Measurements from ENCODE around the gene AVPR2.

Gene AVPR2

GRCh38 chrX:153947009-153947769 lies 42.7 kb downstream of the AVPR2 start:
- H3K4me3 ChIP-seq (ENCODE audit: low read length) = no peak overlapping the region
- TF ChIP-seq ZNF274 (IDR thresholded peaks at IDR 0.05; ENCODE audit: low read depth, low read length) = no peak

- TF ChIP-seq ZNF274 (IDR thresholded peaks at IDR 0.05; ENCODE audit: low read depth, low read length) = no peak
- H3K4me3 ChIP-seq (ENCODE audit: low read length) = no peak overlapping the region
Observed at GRCh38 chrX:153948002-153948466, 43.6 kb downstream of the AVPR2 start.

- no peak for TF ChIP-seq ZNF274 (IDR thresholded peaks at IDR 0.05; ENCODE audit: low read depth, low read length)
- no peak overlapping the region for H3K4me3 ChIP-seq (ENCODE audit: low read length)
Observed at GRCh38 chrX:153948847-153949805, 44.7 kb downstream of the AVPR2 start.

GRCh38 chrX:153950127-153950526 lies 45.7 kb downstream of the AVPR2 start:
- TF ChIP-seq ZNF274 (IDR thresholded peaks at IDR 0.05; ENCODE audit: low read depth, low read length) = no peak
- H3K4me3 ChIP-seq (ENCODE audit: low read length) = no peak overlapping the region

GRCh38 chrX:153951683-153952372 lies 47.4 kb downstream of the AVPR2 start:
- H3K4me3 ChIP-seq (ENCODE audit: low read length) = no peak overlapping the region
- no peak for TF ChIP-seq ZNF274 (IDR thresholded peaks at IDR 0.05; ENCODE audit: low read depth, low read length)

- TF ChIP-seq ZNF274 (IDR thresholded peaks at IDR 0.05; ENCODE audit: low read depth, low read length) = no peak
- H3K4me3 ChIP-seq (ENCODE audit: low read length) = no peak overlapping the region
Observed at GRCh38 chrX:153952373-153953026, 48.0 kb downstream of the AVPR2 start.

GRCh38 chrX:153953342-153953830 lies 48.9 kb downstream of the AVPR2 start:
- H3K4me3 ChIP-seq (ENCODE audit: low read length) = no peak overlapping the region
- TF ChIP-seq ZNF274 (IDR thresholded peaks at IDR 0.05; ENCODE audit: low read depth, low read length) = no peak

- TF ChIP-seq ZNF274 (IDR thresholded peaks at IDR 0.05; ENCODE audit: low read depth, low read length) = no peak
- H3K4me3 ChIP-seq (ENCODE audit: low read length) = no peak overlapping the region
Observed at GRCh38 chrX:153953892-153954557, 49.6 kb downstream of the AVPR2 start.

- H3K4me3 ChIP-seq (ENCODE audit: low read length) = no peak overlapping the region
Observed at GRCh38 chrX:153954558-153955227, 50.2 kb downstream of the AVPR2 start.

GRCh38 chrX:153955228-153955732 lies 50.8 kb downstream of the AVPR2 start:
- TF ChIP-seq ZNF274 (IDR thresholded peaks at IDR 0.05; ENCODE audit: low read depth, low read length) = no peak
- H3K4me3 ChIP-seq (ENCODE audit: low read length) = no peak overlapping the region

More at GRCh38 chrX:153954558-153955227, 50.2 kb downstream of the AVPR2 start:
- no peak for TF ChIP-seq ZNF274 (IDR thresholded peaks at IDR 0.05; ENCODE audit: low read depth, low read length)

- no peak overlapping the region for H3K4me3 ChIP-seq (ENCODE audit: low read length)
- no peak for TF ChIP-seq ZNF274 (IDR thresholded peaks at IDR 0.05; ENCODE audit: low read depth, low read length)
Observed at GRCh38 chrX:153956044-153956907, 51.8 kb downstream of the AVPR2 start.

Measured in GM08714 (cell line).